HL-60 (cell line): ENCODE results near the gene IGFBP6.

ENCODE experiments used
- DNase-seq, 2 experiments: peaks; one replicate each; pipeline ENCODE4 v3.0.0-alpha.2; 2010 to 2020; ENCODE audit warnings: low read depth in 1 of 2, low spot score in 1 of 2
- H3K27ac ChIP-seq: fragments of 250-450 bp; sonication (Bioruptor Pico); replicated peaks from 2 replicates; pipeline ENCODE4 v1.5.1; 2020; ENCODE audit warnings: mild to moderate bottlenecking, moderate library complexity
- H3K27me3 ChIP-seq: fragments of 250-450 bp; sonication (Bioruptor Pico); 2 replicates; pipeline ENCODE4 v1.5.1; 2021; ENCODE audit warnings: mild to moderate bottlenecking, moderate library complexity; ENCODE audit not compliant: insufficient read depth, poor library complexity, severe bottlenecking
- H3K4me3 ChIP-seq: replicated peaks from 2 replicates; pipeline ENCODE4 v1.5.1; 2011; ENCODE audit warnings: mild to moderate bottlenecking, control low read depth, low read length; ENCODE audit not compliant: insufficient read depth
- GABPA ChIP-seq: IDR thresholded peaks from 2 replicates; pipeline ENCODE4 v1.6.1; 2012; ENCODE audit warnings: low read depth
- POLR2AphosphoS5 ChIP-seq: IDR thresholded peaks from 2 replicates; pipeline ENCODE4 v1.6.1; 2012; ENCODE audit warnings: low read depth
- SPI1 ChIP-seq: IDR thresholded peaks from 2 replicates; pipeline ENCODE4 v1.6.1; 2012; ENCODE audit warnings: low read depth, mild to moderate bottlenecking, borderline replicate concordance
- TF ChIP-seq, protein P1 (sequence below): IDR thresholded peaks from one replicate; pipeline ENCODE4 v1.5.1; 2011; ENCODE audit warnings: low read length, control low read depth, inconsistent platforms; ENCODE audit not compliant: insufficient read depth
- TF ChIP-seq, protein P2 (sequence below): IDR thresholded peaks from 2 replicates; pipeline ENCODE4 v1.6.1; 2012; ENCODE audit warnings: low read depth; ENCODE audit not compliant: insufficient replicate concordance

The IGFBP6 gene

DNA sequence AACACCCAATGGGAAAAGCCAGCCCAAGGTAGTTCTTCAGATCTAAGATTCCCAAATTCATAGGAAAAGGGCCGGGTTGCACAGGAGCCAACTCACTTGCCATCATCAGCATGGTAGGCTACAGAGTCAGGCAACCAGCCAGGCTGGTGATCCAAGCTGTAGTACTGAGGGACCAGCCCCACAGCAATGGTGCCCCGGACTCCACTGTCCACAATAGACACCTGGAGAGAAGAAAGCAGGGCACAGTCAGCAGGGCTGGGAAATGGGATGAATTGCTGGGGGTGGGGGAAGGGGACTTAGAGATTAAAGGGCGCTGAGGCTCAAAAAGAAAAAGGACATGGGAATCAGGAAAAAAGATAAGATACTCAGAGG is 22.5 kb upstream of the IGFBP6 start:
- TF ChIP-seq SPI1 (no peak), POLR2AphosphoS5 (no peak), GABPA (no peak)
- TF ChIP-seq, protein P1, sequence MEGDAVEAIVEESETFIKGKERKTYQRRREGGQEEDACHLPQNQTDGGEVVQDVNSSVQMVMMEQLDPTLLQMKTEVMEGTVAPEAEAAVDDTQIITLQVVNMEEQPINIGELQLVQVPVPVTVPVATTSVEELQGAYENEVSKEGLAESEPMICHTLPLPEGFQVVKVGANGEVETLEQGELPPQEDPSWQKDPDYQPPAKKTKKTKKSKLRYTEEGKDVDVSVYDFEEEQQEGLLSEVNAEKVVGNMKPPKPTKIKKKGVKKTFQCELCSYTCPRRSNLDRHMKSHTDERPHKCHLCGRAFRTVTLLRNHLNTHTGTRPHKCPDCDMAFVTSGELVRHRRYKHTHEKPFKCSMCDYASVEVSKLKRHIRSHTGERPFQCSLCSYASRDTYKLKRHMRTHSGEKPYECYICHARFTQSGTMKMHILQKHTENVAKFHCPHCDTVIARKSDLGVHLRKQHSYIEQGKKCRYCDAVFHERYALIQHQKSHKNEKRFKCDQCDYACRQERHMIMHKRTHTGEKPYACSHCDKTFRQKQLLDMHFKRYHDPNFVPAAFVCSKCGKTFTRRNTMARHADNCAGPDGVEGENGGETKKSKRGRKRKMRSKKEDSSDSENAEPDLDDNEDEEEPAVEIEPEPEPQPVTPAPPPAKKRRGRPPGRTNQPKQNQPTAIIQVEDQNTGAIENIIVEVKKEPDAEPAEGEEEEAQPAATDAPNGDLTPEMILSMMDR, result no peak
- TF ChIP-seq, protein P2, sequence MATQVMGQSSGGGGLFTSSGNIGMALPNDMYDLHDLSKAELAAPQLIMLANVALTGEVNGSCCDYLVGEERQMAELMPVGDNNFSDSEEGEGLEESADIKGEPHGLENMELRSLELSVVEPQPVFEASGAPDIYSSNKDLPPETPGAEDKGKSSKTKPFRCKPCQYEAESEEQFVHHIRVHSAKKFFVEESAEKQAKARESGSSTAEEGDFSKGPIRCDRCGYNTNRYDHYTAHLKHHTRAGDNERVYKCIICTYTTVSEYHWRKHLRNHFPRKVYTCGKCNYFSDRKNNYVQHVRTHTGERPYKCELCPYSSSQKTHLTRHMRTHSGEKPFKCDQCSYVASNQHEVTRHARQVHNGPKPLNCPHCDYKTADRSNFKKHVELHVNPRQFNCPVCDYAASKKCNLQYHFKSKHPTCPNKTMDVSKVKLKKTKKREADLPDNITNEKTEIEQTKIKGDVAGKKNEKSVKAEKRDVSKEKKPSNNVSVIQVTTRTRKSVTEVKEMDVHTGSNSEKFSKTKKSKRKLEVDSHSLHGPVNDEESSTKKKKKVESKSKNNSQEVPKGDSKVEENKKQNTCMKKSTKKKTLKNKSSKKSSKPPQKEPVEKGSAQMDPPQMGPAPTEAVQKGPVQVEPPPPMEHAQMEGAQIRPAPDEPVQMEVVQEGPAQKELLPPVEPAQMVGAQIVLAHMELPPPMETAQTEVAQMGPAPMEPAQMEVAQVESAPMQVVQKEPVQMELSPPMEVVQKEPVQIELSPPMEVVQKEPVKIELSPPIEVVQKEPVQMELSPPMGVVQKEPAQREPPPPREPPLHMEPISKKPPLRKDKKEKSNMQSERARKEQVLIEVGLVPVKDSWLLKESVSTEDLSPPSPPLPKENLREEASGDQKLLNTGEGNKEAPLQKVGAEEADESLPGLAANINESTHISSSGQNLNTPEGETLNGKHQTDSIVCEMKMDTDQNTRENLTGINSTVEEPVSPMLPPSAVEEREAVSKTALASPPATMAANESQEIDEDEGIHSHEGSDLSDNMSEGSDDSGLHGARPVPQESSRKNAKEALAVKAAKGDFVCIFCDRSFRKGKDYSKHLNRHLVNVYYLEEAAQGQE, result no peak
- Histone ChIP-seq H3K4me3 (no peak overlapping the region), H3K27ac (no peak overlapping the region), H3K27me3 (no peaks in the 10 kb centered on the region)
- no peak for DNase-seq

DNA sequence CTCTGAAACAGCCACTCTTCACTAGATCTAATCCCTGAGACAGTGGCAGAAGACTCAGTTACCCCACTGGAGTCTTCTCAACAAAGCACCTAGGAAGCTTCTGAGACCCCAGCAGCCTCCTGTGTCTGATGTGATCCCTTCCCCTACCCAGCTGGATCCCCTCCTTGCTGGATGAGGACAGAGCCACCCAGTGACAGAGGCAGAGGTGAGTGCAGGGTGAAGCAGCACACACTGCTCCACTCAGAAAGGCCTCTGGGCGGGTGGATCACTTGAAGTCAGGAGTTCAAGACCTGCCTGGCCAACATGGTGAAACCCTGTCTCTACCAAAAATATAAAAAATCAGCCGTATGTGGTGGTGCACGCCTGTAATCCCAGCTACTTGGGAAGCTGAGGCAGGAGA is 21.0 kb upstream of the IGFBP6 start:
- Histone ChIP-seq H3K27me3 (no peaks in the 10 kb centered on the region), H3K27ac (no peak overlapping the region), H3K4me3 (no peak overlapping the region)
- DNase-seq, result no peak
- TF ChIP-seq POLR2AphosphoS5, result no peak
- no peak for TF ChIP-seq GABPA
- TF ChIP-seq, protein P2, result no peak
- TF ChIP-seq SPI1, result no peak
- TF ChIP-seq, protein P1, result no peak

DNA sequence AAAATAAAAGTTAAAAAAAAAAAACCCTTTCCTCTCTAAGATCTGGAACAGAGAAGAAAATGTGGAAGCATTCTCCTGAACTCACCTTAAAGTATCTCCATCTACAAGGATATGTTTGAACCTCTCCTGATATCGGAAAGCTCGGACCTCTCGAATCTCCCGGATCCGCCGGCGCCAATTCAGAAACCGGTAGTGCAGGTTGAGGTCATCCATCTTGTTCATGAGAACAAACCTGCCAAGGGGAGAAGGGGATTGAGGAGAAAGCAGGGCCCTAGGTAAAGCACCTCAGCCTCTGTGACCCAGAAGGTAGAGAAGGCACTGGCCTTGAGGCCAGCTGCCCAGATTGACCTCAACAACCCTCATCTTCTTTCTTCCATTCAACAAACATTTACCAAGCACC is 20.4 kb upstream of the IGFBP6 start:
- no peak overlapping the region for H3K27ac ChIP-seq
- TF ChIP-seq, protein P2, result no peak
- TF ChIP-seq, protein P1, result no peak
- no peak for TF ChIP-seq GABPA
- no peak for TF ChIP-seq SPI1
- TF ChIP-seq POLR2AphosphoS5, result no peak
- no peak for DNase-seq
- H3K27me3 ChIP-seq, result no peaks in the 10 kb centered on the region
- H3K4me3 ChIP-seq, result no peak overlapping the region
